Cerebellar nuclear complex (tissue), 1 donor: ENCODE results near the gene CCDC144A.
"Not testable (repeated sequence)": the region's sequence is repeated elsewhere in the genome, so short reads cannot be mapped to it uniquely, and the experiment has no call there.

Experiments used
- DNase-seq, 2 experiments: peaks; one replicate each; lab custom pipeline; 2025; lab: John Stamatoyannopoulos, UW

CCDC144A gene

DNA sequence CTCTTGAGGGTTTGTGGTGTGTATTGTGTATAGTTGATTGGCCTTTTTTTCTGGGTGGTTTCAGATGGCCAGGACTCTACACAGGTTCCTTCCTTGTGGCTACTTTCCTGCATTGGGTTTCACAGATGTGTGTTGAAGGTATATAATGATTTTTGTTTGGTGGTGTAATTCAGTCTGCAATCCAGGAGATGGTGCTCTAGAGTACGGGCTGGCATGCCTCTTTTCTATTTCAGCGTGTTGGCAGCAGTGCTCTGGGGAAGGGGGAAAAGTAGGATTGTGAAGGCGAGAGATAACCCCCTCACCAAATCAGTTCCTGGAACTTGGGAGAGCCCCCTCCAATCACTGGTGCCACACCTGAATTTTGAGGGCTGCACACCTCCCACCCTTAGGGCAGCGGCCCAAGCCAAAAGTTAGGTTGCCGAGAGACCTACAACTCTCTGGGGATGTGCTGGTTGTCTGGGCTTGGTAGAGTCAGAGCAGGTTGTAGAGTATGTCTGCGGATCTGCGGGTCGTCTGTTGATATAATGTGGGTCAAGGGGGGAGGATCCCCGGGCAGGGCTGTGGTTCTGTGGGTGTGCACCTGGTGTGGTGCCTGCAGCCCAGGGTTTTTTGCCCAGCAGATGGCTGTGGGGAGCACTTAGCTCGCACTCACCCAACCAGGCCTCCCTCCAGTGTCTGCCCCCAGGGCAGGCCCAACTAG, 61.3 kb downstream of the CCDC144A start:
- DNase-seq: not testable (repeated sequence)

DNA sequence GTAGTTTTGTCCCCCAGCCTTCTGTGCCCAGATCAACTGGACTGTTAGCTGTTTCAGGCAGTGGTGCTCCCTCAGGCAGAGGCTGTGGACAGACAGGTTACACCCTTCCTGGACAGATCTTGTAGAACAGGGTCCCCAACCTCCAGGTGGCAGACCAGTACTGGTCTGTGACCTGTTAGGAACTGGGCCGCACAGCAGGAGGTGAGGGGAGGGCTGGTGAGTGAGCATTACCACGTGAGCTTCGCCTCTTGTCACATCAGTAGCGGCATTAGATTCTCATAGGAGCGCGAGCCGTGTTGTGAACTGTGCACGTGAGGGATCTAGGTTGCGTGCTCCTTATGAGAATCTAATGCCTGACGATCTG, 61.9 kb downstream of the CCDC144A start:
- not testable (repeated sequence) for DNase-seq

DNA sequence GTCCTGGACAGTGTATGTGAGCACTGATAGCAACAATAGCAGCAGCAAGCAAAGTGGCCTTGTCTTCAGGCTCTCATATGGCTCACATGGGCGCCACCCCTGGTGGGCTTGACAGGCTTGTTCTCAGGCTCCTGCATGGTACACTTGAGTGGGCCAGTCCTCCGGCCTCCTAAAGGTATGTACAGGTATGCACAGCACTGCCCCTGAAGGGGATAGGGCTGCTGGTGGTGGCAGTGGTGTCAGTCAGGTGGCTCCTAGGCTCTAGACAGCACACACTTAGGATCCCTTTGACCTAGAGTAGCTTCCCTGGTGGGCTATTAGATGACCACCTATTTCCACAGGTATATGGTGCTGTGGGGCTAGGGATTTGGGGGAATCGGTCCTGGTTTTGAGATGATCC, 67.5 kb downstream of the CCDC144A start:
- DNase-seq: not testable (repeated sequence)

- not testable (repeated sequence) for DNase-seq
These were observed 68.1 kb downstream of the CCDC144A start for GRCh38 chr17:16758177-16758576.

DNA sequence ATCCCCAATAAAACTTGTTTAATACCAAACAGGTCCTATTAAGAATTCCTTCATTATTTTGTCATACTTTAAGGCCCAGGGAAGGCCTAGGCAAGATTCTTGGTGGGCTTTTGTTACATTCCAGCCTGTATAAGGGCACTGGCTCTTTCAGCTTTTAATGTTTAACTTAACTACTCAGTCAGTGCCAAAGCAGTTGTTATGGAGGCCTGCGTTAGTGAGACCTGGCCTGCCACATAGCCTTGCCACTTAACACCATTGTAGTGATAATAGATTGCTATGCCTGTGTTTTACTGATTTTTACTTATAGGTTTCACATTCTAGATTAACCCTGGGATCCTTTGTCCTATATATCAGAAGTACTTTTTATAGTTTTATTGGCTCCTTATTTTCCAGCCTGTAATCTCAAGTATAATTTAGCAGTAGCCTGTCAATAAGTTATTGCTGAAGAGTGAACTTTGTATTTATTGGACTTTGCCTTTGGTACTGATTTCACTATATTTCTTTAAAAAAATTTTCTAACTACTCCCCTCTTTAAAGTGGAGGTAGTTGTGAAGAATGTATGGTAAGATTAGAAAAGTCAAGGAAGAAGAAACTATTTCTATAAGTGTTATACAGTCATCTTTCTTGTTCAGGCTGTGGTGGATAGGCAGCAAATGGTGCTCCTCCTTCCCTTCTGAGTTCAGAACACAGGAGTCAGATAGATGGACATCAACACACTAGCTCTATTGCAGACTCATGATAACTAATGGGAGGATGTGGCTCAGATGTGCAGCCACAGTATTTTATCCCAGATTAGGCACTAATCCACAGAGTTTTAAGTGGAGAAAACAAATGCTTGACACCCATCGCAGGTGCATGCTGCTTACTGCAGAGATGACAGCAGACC, 78.5 kb downstream of the CCDC144A start:
- DNase-seq: not testable (repeated sequence)

GRCh38 chr17:16772394-16773145, 82.5 kb downstream of the CCDC144A start:
- not testable (repeated sequence) for DNase-seq

- not testable (repeated sequence) for DNase-seq
These were observed 83.1 kb downstream of the CCDC144A start for GRCh38 chr17:16773146-16773522.

DNA sequence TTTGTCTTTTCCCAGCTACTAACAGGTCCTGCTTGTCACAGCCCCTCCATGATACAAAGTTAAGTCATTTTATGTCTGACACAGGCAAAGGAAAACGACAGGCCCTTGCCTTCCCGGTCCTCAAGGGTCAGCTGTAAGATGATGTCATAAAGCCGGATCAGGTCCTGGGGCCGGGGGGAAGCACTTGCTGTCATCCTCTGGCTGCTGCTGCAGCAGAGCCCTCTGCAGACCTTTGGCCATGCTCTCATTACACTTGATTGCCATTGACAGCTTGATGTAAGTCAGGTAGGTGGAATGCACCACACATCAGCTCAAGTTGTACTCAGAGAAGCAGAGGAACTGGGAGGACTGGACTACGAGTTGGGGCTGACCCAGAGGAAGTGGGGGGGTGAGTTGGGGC, 97.8 kb downstream of the CCDC144A start:
- not testable (repeated sequence) for DNase-seq

DNA sequence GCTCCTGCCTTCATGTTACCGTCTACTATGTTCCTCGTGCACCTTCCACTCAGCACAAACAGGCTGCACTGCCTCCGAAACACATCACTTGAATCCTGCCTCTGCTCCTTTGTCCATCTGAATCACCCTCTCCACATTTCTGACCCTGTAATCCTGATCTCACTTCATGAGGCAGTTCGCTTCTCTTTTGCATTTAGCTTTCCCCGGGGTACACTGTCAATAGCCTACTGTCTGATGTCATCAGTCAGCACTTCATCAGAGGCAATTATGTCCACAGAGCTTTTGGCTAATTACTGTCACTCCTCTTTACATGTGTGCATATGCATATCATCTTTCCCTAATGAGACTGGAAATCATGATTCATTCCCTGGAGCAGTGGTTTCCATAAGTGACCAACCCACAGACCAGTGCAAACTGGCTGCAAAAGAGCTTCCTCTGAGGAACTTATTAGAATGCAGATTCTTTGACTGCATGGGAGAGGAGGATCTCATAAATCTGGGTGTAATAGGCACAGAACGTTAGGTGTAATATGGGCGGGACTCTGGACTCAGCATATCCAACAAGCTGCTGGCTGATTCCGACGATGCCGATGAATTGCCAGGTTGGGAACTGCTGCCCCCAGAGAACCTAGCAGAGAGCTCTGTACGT, 99.0 kb downstream of the CCDC144A start:
- not testable (repeated sequence) for DNase-seq

DNA sequence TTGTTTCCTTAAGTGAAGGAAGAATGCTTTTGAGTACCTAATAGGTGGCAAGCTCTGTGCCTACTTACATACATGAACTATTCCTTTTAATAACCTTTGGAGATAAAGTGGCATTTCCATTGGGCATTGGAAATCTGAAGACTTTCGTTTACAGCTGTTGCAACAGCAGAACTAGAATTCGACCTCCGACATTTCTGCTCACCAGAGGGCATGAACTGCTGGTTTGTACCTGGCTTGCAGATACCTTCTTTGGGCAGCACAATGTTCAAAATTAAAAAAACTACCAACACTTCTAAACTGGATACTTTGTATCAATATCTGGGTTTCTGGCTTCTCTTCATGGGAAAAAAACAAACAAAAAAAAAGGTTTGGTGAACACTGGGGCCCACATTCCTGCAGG, 99.6 kb downstream of the CCDC144A start:
- DNase-seq: not testable (repeated sequence)

- not testable (repeated sequence) for DNase-seq
These were observed 100.4 kb downstream of the CCDC144A start for GRCh38 chr17:16790313-16790871.

DNA sequence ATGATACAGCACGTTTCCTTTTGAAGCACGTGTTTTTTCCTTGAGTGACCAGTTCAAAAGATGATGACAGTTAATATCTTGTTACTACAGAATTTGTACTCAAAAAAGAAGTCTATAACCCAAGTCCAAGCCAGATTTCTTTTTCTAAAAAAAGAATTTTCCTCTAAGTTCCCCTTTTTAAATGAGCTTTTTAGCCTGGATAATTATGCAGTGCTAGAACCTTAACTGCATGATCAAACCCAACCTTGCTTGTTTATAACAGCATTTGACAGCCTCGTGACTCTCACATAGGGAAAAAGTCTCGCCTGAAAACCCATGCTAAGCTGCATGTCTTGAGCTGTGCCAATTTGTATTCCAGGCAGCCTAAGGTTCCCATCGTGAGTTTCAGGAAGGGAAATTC, 104.2 kb downstream of the CCDC144A start:
- DNase-seq: not testable (repeated sequence)

- DNase-seq: not testable (repeated sequence)
These were observed 105.9 kb downstream of the CCDC144A start for GRCh38 chr17:16795894-16796293.

DNA sequence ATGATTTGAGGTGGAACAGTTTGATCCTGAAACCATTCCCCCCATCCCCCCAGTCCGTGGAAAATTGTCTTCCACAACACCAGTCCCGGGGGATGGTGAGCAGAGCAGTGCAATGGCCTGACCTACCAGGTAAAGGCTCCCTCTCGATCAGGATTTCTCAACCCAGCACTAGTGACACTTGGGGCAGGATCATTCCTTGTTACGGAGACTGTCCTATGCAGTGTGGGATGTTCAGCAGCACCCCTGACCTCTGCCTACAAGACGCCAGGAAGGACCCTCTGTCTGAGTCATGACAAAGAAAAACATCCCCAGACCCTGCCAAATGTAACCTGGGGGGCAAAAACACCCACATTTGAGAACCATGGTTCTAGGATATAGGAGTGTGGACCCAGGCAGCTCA, 114.8 kb downstream of the CCDC144A start:
- DNase-seq: not testable (repeated sequence)

DNA sequence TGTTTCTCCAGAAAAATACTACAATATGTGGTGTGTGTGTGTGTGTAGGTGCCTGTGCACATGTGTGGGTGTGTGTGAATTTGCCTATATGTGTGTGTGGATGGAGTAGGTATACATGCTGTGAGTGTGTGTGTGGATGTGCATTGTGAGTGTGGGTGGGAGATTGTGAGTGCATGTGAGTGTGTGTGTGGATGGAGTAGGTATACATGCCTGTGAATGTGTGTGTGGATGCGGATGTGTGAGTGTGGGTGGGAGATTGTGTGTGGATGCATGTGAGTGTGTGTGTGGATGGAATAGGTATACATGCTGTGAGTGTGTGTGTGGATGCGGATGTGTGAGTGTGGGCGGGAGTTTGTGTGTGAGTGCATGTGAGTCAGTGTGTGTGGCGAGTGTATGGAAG, 116.6 kb downstream of the CCDC144A start:
- not testable (repeated sequence) for DNase-seq

DNA sequence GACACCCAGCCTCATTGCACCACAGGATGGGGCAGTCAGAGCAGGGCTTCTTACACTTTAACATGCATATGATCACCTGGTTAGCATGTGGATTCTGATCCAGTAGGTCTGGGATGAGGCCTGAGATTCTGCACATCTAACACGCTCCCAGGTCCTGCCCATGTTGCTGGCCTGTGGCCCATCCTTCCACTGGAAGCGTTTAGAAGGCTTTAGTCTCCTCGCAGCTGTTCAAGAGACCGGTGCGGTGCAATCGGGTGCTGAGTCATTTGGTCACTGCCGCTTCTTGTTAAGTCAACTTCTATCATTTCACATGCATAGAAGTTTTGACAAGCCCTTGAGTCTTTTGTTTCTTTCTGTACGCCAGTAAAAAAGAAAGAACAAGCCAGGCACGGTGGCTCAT, 117.6 kb downstream of the CCDC144A start:
- not testable (repeated sequence) for DNase-seq

GRCh38 chr17:16810236-16810635, 120.2 kb downstream of the CCDC144A start:
- not testable (repeated sequence) for DNase-seq

GRCh38 chr17:16812126-16812525, 122.1 kb downstream of the CCDC144A start:
- DNase-seq: not testable (repeated sequence)

- DNase-seq: no peak
These were observed 124.4 kb downstream of the CCDC144A start for GRCh38 chr17:16814439-16814838.

GRCh38 chr17:16817201-16817600, 127.2 kb downstream of the CCDC144A start:
- no peak for DNase-seq

- not testable (repeated sequence) for DNase-seq
These were observed 127.9 kb downstream of the CCDC144A start for GRCh38 chr17:16817940-16818339.
